ENCODE data around the gene PC.

The PC gene

DNA sequence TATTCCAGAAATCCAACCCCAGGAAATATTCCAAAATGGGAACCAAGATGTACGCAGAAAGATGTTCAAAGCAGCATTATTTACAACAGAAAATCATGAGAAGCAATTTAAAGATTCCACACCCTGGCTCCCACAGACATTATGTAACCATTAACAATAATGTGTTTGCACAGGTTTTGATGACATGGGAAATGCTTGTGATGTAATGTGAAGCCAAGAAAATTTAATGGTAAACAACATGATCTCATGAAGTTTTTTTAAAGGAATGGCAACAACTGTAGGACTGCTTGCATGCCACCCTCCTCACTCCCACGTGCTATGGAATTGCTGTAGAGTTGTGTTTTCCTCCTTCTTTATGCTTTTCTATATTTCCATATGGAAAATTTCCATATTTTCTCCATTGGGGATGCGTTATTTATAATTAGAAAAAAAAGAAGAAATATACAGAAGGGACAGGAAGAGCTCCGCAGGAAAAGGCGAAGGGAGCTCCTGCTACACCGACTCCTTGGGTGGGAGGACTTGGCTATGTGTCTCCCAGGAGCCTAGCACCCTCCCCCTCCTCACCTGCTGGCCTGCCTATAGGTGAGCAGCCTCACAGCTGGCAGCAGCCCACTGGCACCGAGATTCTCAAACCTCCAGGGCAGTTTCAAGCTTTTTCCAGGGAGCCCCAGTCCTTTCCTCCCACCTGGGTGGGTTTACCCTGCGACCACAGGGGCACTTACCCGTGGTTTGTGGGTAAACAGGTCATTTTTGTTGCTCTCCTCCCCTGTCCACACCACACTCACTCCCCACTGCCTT, 80.4 kb downstream of the PC start:
- TF ChIP-seq, protein P1, sequence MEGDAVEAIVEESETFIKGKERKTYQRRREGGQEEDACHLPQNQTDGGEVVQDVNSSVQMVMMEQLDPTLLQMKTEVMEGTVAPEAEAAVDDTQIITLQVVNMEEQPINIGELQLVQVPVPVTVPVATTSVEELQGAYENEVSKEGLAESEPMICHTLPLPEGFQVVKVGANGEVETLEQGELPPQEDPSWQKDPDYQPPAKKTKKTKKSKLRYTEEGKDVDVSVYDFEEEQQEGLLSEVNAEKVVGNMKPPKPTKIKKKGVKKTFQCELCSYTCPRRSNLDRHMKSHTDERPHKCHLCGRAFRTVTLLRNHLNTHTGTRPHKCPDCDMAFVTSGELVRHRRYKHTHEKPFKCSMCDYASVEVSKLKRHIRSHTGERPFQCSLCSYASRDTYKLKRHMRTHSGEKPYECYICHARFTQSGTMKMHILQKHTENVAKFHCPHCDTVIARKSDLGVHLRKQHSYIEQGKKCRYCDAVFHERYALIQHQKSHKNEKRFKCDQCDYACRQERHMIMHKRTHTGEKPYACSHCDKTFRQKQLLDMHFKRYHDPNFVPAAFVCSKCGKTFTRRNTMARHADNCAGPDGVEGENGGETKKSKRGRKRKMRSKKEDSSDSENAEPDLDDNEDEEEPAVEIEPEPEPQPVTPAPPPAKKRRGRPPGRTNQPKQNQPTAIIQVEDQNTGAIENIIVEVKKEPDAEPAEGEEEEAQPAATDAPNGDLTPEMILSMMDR (IDR thresholded peaks at IDR 0.05; ENCODE audit: low read depth, low read length) = no peak
- no peak overlapping the region for H3K4me3 ChIP-seq (ENCODE audit: low read depth, low read length)

DNA sequence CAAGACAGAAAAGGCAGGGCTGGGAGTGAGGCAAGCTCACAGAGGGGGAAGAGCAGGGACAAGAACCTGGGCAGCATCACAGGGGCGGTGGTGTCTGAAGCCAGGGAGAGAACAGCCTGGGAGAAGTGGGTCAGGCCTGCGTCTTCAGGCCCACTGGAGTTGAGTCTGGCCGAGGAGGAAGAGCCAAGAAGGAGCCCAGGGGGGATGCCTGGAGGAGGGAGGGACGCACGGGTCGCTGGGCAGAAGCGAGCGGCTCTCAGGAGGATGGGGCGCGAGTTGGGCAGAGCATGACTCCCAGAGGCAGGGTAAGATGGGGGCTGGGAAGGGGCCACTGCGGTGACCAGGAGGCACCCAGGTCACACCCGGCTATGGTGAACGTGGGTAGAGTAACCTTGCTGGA, 82.8 kb downstream of the PC start:
- H3K4me3 ChIP-seq (ENCODE audit: low read depth, low read length) = no peak overlapping the region
- TF ChIP-seq, protein P1 (IDR thresholded peaks at IDR 0.05; ENCODE audit: low read depth, low read length) = no peak

- no peak overlapping the region for H3K4me3 ChIP-seq (ENCODE audit: low read depth, low read length)
- TF ChIP-seq, protein P1 (IDR thresholded peaks at IDR 0.05; ENCODE audit: low read depth, low read length) = no peak
Observed at GRCh38 chr11:66874232-66874631, 84.0 kb downstream of the PC start.

DNA sequence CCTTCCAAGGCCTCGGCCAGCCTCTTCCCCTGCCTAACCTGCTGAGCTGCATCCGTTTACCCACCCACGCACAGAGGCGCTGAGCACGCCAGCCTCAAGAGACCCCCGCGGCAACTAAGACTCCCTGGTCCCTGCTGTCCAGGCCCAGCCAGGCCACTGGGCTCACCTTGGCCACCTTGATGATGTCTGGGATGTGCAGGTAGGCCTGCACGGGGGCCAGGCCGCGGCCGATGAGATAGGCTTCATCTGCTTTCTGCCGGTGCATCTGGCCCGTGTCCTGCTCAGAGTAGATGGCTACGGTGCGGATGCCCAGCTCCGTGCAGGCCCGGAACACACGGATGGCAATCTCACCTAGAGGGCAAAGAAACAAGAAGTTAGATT, 86.7 kb downstream of the PC start:
- TF ChIP-seq, protein P1 (IDR thresholded peaks at IDR 0.05; ENCODE audit: low read depth, low read length) = no peak
- H3K4me3 ChIP-seq (ENCODE audit: low read depth, low read length) = no peak overlapping the region

DNA sequence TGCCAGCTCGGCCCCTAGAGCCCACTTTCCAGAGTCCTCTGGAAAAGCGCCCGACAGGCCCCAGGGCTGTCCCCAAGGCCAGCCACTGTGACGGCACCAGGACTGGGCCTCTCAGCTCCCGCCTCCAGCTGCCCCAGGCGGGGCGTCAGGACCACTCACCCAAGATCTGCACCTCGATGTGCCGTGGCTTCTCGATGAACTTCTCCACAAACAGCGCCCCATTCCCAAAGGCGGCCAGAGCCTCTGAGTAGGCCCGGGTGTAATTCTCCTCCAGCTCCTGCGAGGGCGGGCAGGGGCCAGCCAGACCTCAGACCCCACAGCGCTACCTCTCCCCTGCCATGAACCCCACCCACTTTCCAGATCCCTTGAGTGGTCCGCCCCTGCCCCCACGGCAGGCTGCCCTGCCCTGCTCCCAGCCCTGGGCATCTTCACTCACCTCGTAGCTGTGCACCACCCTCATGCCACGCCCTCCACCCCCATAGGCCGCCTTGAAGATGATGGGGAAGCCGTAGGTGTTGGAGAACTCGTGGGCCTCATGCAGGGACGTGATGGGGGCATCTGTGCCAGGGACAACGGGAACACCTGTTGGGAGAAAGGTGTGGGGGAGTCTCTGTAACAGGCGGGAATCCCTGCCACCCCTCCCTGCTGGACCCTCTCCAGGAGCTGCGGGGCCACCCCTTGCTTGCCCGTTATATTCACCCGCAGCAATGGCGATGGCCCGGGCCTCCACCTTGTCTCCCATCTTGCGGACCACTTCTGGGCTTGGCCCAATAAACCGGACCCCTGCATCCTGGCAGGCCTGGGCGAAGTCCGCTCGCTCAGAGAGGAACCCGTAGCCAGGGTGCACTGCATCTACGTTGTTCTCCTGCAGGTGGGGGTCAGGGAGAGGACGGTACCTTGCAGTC, 87.3 kb downstream of the PC start:
- no peak overlapping the region for H3K4me3 ChIP-seq (ENCODE audit: low read depth, low read length)
- TF ChIP-seq, protein P1 (IDR thresholded peaks at IDR 0.05; ENCODE audit: low read depth, low read length) = no peak

- no peak overlapping the region for H3K4me3 ChIP-seq (ENCODE audit: low read depth, low read length)
Observed at GRCh38 chr11:66870131-66870530, 88.1 kb downstream of the PC start.

More at GRCh38 chr11:66870131-66870530, 88.1 kb downstream of the PC start:
- TF ChIP-seq, protein P1 (IDR thresholded peaks at IDR 0.05; ENCODE audit: low read depth, low read length) = no peak

Measured in WI38 (cell line).